ENCODE measurements around the gene SLC4A2.

Gene SLC4A2

GRCh38 chr7:151062399-151063211, 3.2 kb downstream of the SLC4A2 start:
- peak overlapping the region; percentile 60 for H3K4me3 ChIP-seq (ENCODE audit: low read depth, low read length)

GRCh38 chr7:151063212-151063561, 3.8 kb downstream of the SLC4A2 start:
- H3K4me3 ChIP-seq (ENCODE audit: low read depth, low read length), result peak overlapping the region; percentile 14

GRCh38 chr7:151064454-151064853, 5.1 kb downstream of the SLC4A2 start:
- H3K4me3 ChIP-seq (ENCODE audit: low read depth, low read length), result no peak overlapping the region

GRCh38 chr7:151064993-151065392, 5.6 kb downstream of the SLC4A2 start:
- no peak overlapping the region for H3K4me3 ChIP-seq (ENCODE audit: low read depth, low read length)

GRCh38 chr7:151065516-151065915, 6.1 kb downstream of the SLC4A2 start:
- no peak overlapping the region for H3K4me3 ChIP-seq (ENCODE audit: low read depth, low read length)

- no peak overlapping the region for H3K4me3 ChIP-seq (ENCODE audit: low read depth, low read length)
These were observed 7.0 kb downstream of the SLC4A2 start for GRCh38 chr7:151066273-151066974.

- no peak overlapping the region for H3K4me3 ChIP-seq (ENCODE audit: low read depth, low read length)
These were observed 8.8 kb downstream of the SLC4A2 start for GRCh38 chr7:151068069-151068773.

GRCh38 chr7:151069841-151070573, 10.6 kb downstream of the SLC4A2 start:
- no peak overlapping the region for H3K4me3 ChIP-seq (ENCODE audit: low read depth, low read length)

- H3K4me3 ChIP-seq (ENCODE audit: low read depth, low read length), result no peak overlapping the region
These were observed 11.2 kb downstream of the SLC4A2 start for GRCh38 chr7:151070574-151070960.

GRCh38 chr7:151071032-151071866, 11.9 kb downstream of the SLC4A2 start:
- no peak overlapping the region for H3K4me3 ChIP-seq (ENCODE audit: low read depth, low read length)

GRCh38 chr7:151073990-151074389, 14.6 kb downstream of the SLC4A2 start:
- no peak overlapping the region for H3K4me3 ChIP-seq (ENCODE audit: low read depth, low read length)

- H3K4me3 ChIP-seq (ENCODE audit: low read depth, low read length), result no peak overlapping the region
These were observed 15.7 kb downstream of the SLC4A2 start for GRCh38 chr7:151074817-151075661.

GRCh38 chr7:151075662-151075971, 16.2 kb downstream of the SLC4A2 start:
- H3K4me3 ChIP-seq (ENCODE audit: low read depth, low read length), result no peak overlapping the region

- no peak overlapping the region for H3K4me3 ChIP-seq (ENCODE audit: low read depth, low read length)
These were observed 16.6 kb downstream of the SLC4A2 start for GRCh38 chr7:151075978-151076426.

GRCh38 chr7:151076863-151077704, 17.7 kb downstream of the SLC4A2 start:
- no peak overlapping the region for H3K4me3 ChIP-seq (ENCODE audit: low read depth, low read length)

- no peak overlapping the region for H3K4me3 ChIP-seq (ENCODE audit: low read depth, low read length)
These were observed 18.4 kb downstream of the SLC4A2 start for GRCh38 chr7:151077705-151078232.

GRCh38 chr7:151078233-151079040, 19.0 kb downstream of the SLC4A2 start:
- no peak overlapping the region for H3K4me3 ChIP-seq (ENCODE audit: low read depth, low read length)
